ENCODE results near the gene NACC1. TPM values are rescaled to one million over a fixed set of nuclear protein-coding genes. Genes with fewer than 3 reads are reported as not detected.

Gene NACC1
- total and polyA plus RNA-seq, 2 of the 13 experiments (the other 11 are each of a cell fraction or from before 2014, with no cell fraction given), result 31.8 to 42.3 TPM

- no peak for TF ChIP-seq ZIK1 (CRISPR knock-in tag; IDR thresholded peaks at IDR 0.05; ENCODE audit: borderline replicate concordance, low read depth)
- TF ChIP-seq ZNF430 (CRISPR knock-in tag; IDR thresholded peaks at IDR 0.05), result peak; percentile 6; the same call in 1 of the 2 replicates
- 0 out of 2 replicates have a peak, but pooled peaks have one; percentile 76 for TF ChIP-seq ZBTB3 (CRISPR knock-in tag; IDR thresholded peaks at IDR 0.05; ENCODE audit: borderline replicate concordance, low read depth)
- TF ChIP-seq ZFP1 (CRISPR knock-in tag; IDR thresholded peaks at IDR 0.05), result no peak
- TF ChIP-seq FOXM1 (CRISPR knock-in tag; IDR thresholded peaks at IDR 0.05), result no peak
- TF ChIP-seq ZMYM4 (CRISPR knock-in tag; IDR thresholded peaks at IDR 0.05), result 0 out of 2 replicates have a peak, but pooled peaks have one; percentile 13
- TF ChIP-seq, protein P1, sequence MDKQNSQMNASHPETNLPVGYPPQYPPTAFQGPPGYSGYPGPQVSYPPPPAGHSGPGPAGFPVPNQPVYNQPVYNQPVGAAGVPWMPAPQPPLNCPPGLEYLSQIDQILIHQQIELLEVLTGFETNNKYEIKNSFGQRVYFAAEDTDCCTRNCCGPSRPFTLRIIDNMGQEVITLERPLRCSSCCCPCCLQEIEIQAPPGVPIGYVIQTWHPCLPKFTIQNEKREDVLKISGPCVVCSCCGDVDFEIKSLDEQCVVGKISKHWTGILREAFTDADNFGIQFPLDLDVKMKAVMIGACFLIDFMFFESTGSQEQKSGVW (CRISPR knock-in tag; IDR thresholded peaks at IDR 0.05; ENCODE audit: borderline replicate concordance), result peak; percentile 52; the same call in 1 of the 2 replicates
- TF ChIP-seq, protein P2, sequence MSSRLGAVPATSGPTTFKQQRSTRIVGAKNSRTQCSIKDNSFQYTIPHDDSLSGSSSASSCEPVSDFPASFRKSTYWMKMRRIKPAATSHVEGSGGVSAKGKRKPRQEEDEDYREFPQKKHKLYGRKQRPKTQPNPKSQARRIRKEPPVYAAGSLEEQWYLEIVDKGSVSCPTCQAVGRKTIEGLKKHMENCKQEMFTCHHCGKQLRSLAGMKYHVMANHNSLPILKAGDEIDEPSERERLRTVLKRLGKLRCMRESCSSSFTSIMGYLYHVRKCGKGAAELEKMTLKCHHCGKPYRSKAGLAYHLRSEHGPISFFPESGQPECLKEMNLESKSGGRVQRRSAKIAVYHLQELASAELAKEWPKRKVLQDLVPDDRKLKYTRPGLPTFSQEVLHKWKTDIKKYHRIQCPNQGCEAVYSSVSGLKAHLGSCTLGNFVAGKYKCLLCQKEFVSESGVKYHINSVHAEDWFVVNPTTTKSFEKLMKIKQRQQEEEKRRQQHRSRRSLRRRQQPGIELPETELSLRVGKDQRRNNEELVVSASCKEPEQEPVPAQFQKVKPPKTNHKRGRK (CRISPR knock-in tag; IDR thresholded peaks at IDR 0.05), result no peak
- TF ChIP-seq ARID5B (CRISPR knock-in tag; IDR thresholded peaks at IDR 0.05), result no peak
- peak; percentile 61; the same call in 1 of the 2 replicates for TF ChIP-seq ATF2 (CRISPR knock-in tag; IDR thresholded peaks at IDR 0.05)
- TF ChIP-seq ZNF121 (CRISPR knock-in tag; IDR thresholded peaks at IDR 0.05), result no peak
- TF ChIP-seq JUND (CRISPR knock-in tag; IDR thresholded peaks at IDR 0.05), result no peak
- no peak for TF ChIP-seq GATAD1 (CRISPR knock-in tag; IDR thresholded peaks at IDR 0.05)
- TF ChIP-seq ZNF431 (CRISPR knock-in tag; IDR thresholded peaks at IDR 0.05; ENCODE audit: borderline replicate concordance, low read depth), result 0 out of 2 replicates have a peak, but pooled peaks have one; percentile 14
- TF ChIP-seq PPARG (CRISPR knock-in tag; conservative IDR thresholded peaks at IDR 0.05), result no peak
- TF ChIP-seq, protein P3, sequence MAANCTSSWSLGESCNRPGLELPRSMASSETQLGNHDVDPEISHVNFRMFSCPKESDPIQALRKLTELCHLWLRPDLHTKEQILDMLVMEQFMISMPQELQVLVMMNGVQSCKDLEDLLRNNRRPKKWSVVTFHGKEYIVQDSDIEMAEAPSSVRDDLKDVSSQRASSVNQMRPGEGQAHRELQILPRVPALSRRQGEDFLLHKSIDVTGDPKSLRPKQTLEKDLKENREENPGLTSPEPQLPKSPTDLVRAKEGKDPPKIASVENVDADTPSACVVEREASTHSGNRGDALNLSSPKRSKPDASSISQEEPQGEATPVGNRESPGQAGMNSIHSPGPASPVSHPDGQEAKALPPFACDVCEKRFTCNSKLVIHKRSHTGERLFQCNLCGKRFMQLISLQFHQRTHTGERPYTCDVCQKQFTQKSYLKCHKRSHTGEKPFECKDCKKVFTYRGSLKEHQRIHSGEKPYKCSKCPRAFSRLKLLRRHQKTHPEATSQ (CRISPR knock-in tag; IDR thresholded peaks at IDR 0.05; ENCODE audit: borderline replicate concordance), result no peak
- no peak for TF ChIP-seq WIZ (CRISPR knock-in tag; IDR thresholded peaks at IDR 0.05)
- TF ChIP-seq ZNF367 (CRISPR knock-in tag; IDR thresholded peaks at IDR 0.05; ENCODE audit: borderline replicate concordance), result 0 out of 2 replicates have a peak, but pooled peaks have one; percentile 37
- TF ChIP-seq NFRKB (IDR thresholded peaks at IDR 0.05), result no peak
- TF ChIP-seq NR3C1 (CRISPR knock-in tag; IDR thresholded peaks at IDR 0.05), result no peak
- TF ChIP-seq KDM5A (IDR thresholded peaks at IDR 0.05; ENCODE audit: borderline replicate concordance, low read length), result peak; percentile 33; the same call in 1 of the 2 replicates
Observed at GRCh38 chr19:13152356-13152973, 34.4 kb downstream of the NACC1 start (continued).

All from HepG2 (cell line).